K562 (cell line): ENCODE measurements around the gene SAMD11. TPM values are rescaled to one million over a fixed set of nuclear protein-coding genes. Genes with fewer than 3 reads are reported as not detected.

Experiments
- CEBPG ChIP-seq, 3 experiments: fragments of 200-800 bp in 1 of 3; sonication (Bioruptor generic) in 1 of 3; sonication (generic) in 1 of 3; formaldehyde crosslinking in 1 of 3; IDR thresholded peaks in 2 of 3; conservative IDR thresholded peaks in 1 of 3; 2 replicates each; pipeline versions ENCODE4 v1.6.1 to v1.8.0; 2016 to 2022; ENCODE audit warnings: missing compliant biosample characterization in 2 of 3, missing genetic modification characterization in 2 of 3, mild to moderate bottlenecking in 1 of 3, missing genetic modification reagents in 1 of 3
- CSDE1 ChIP-seq, 2 experiments: fragments of 450-650 bp; IDR thresholded peaks; 2 replicates each; pipeline ENCODE4 v1.6.1; 2016; ENCODE audit warnings: mild to moderate bottlenecking in 1 of 2
- ELF2 ChIP-seq: fragments of 250-450 bp; sonication (Bioruptor Pico); IDR thresholded peaks from 2 replicates; pipeline ENCODE4 v1.5.0; 2021; ENCODE audit warnings: mild to moderate bottlenecking
- MTA1 ChIP-seq: fragments of 450-650 bp; IDR thresholded peaks from 2 replicates; pipeline ENCODE4 v1.6.1; 2017; ENCODE audit warnings: borderline replicate concordance
- POLR2B ChIP-seq: fragments of 450-650 bp; IDR thresholded peaks from 2 replicates; pipeline ENCODE4 v1.6.1; 2018; ENCODE audit warnings: low read depth; ENCODE audit not compliant: partially characterized antibody
- SMARCA4 ChIP-seq: fragments of 450-650 bp; IDR thresholded peaks from 2 replicates; pipeline ENCODE4 v1.6.1; 2016
- SMARCB1 ChIP-seq: IDR thresholded peaks from 2 replicates; pipeline ENCODE4 v1.6.1; 2011; ENCODE audit warnings: improper control_type of control experiment, low read depth; ENCODE audit not compliant: insufficient read length
- SUPT5H ChIP-seq: fragments of 450-650 bp; IDR thresholded peaks from 2 replicates; pipeline ENCODE4 v1.6.1; 2016
- TEAD4 ChIP-seq, 2 experiments: sonication (generic) in 1 of 2; formaldehyde crosslinking in 1 of 2; IDR thresholded peaks; 2 replicates each; pipeline versions ENCODE4 v1.6.1 to v1.8.0; 2012 to 2022; ENCODE audit warnings: borderline replicate concordance in 1 of 2, inconsistent platforms in 1 of 2, low read length in 1 of 2, mild to moderate bottlenecking in 1 of 2, missing genetic modification reagents in 1 of 2
- polyA plus RNA-seq, 8 experiments: library from polyadenylated mRNA; depleted of rRNA in 4 of 8; stranded (reverse) in 5 of 8; unstranded in 3 of 8; fragments of >200 nt; fragmentation: Nextera tagmentation in 2 of 8; fragmentation: Illumina TruSeq in 1 of 8; extraction: Ambion mirVana in 2 of 8; extraction: Trizol in 1 of 8; gene quantifications; 2 replicates each; pipeline versions ENCODE4 v1.2.1 to v1.2.3, GENCODE V29; 2011 to 2014; ENCODE audit warnings: inconsistent platforms in 1 of 8, missing spikeins in 1 of 8
- total RNA-seq, 7 experiments: library from RNA; depleted of rRNA in 6 of 7; stranded (reverse); fragments of >200 nt in 6 of 7; fragmentation: Illumina TruSeq in 2 of 7; extraction: Trizol in 2 of 7; gene quantifications; 2 replicates each; pipeline versions ENCODE4 v1.2.1 to v1.2.3, GENCODE V29; 2011 to 2021; ENCODE audit warnings: low replicate concordance in 1 of 7
- TF ChIP-seq, protein P1 (sequence below), 2 experiments: fragments of 450-650 bp; IDR thresholded peaks; 2 replicates each; pipeline ENCODE4 v1.6.1; 2016; ENCODE audit warnings: mild to moderate bottlenecking in 2 of 2, borderline replicate concordance in 1 of 2, low read depth in 1 of 2, moderate library complexity in 1 of 2
- TF ChIP-seq, protein P2 (sequence below): fragments of 450-650 bp; formaldehyde crosslinking; IDR thresholded peaks from 2 replicates; pipeline ENCODE4 v1.4.0; 2022; ENCODE audit warnings: missing genetic modification characterization
- TF ChIP-seq, protein P3 (sequence below): sonication (generic); formaldehyde crosslinking; IDR thresholded peaks from 2 replicates; pipeline ENCODE4 v1.8.1; 2023; ENCODE audit warnings: missing genetic modification reagents, mild to moderate bottlenecking, borderline replicate concordance

The SAMD11 gene
- total and polyA plus RNA-seq, 9 of the 15 experiments (the other 6 are each of a cell fraction or from before 2014, with no cell fraction given) = 0.07 to 0.82 (median 0.11) TPM; not detected in 2

DNA sequence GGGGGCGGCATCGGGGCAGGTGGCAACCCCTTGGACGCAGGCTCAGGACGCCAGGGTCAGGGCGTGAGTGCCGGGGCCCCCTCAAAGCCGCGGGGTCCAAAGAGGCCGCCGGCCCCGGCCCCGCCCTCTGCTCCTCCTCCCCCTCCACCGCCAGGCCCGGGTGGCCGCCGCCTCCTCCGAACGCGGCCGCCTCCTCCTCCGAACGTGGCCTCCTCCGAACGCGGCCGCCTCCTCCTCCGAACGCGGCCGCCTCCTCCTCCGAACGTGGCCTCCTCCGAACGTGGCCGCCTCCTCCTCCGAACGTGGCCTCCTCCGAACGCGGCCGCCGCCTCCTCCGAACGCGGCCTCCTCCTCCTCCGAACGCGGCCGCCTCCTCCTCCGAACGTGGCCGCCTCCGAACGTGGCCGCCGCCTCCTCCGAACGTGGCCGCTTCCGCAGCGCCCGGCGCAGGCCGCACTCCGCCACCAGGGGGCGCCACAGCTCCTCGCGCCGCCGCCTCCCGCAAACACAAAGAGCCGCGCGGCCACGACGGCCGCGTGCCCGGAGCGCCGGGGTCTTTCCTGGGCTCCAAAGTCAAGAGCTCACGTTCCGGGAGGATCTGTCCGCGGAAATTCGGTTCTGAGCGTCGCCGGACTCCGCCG is 19.3 kb upstream of the SAMD11 start (continued):
- TF ChIP-seq, protein P1, sequence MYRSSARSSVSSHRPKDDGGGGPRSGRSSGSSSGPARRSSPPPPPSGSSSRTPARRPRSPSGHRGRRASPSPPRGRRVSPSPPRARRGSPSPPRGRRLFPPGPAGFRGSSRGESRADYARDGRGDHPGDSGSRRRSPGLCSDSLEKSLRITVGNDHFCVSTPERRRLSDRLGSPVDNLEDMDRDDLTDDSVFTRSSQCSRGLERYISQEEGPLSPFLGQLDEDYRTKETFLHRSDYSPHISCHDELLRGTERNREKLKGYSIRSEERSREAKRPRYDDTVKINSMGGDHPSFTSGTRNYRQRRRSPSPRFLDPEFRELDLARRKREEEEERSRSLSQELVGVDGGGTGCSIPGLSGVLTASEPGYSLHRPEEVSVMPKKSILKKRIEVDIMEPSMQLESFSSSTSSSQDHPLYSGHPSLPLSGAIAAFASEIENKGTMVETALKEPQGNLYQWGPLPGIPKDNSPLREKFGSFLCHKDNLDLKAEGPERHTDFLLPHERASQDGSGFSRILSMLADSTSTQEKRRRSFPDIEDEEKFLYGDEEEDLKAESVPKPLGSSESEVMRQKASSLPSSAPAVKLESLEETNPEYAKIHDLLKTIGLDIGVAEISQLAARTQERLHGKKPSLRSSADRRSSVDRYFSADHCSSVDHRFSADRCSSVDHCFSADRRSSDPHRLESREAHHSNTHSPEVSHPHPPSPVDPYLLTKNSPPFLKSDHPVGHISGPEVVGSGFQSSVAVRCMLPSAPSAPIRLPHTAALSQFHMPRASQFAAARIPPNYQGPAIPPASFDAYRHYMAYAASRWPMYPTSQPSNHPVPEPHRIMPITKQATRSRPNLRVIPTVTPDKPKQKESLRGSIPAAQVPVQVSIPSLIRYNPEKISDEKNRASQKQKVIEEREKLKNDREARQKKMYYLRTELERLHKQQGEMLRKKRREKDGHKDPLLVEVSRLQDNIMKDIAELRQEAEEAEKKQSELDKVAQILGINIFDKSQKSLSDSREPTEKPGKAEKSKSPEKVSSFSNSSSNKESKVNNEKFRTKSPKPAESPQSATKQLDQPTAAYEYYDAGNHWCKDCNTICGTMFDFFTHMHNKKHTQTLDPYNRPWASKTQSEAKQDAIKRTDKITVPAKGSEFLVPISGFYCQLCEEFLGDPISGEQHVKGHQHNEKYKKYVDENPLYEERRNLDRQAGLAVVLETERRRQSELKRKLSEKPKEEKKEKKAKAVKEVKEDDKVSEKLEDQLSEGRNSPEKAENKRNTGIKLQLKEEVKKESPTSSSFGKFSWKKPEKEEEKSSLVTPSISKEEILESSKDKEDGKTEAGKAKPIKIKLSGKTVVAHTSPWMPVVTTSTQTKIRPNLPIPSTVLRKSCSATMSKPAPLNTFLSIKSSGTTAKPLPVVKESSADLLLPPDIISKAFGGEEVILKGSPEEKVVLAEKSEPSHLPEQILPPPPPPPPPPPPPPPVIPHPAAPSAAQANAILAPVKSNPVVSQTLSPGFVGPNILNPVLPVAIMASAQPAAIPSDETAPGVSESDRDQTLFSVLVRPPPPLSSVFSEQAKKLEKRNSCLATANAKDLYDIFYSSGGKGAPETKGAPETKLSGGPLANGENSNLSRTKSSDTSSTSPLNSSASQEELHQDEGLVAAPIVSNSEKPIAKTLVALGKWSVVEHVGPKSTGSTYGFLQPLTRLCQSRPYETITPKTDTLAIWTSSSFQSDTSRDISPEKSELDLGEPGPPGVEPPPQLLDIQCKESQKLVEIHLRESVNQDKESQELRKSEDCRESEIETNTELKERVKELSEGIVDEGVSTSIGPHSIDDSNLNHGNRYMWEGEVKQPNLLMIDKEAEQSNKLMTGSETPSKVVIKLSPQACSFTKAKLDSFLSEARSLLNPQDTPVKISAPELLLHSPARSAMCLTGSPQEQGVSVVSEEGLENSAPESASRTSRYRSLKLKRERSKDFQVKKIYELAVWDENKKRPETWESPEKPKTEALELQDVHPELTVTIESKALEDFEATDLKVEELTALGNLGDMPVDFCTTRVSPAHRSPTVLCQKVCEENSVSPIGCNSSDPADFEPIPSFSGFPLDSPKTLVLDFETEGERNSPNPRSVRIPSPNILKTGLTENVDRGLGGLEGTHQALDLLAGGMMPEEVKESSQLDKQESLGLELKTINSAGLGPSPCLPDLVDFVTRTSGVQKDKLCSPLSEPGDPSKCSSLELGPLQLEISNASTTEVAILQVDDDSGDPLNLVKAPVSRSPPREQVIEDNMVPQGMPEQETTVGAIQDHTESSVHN (IDR thresholded peaks at IDR 0.05; ENCODE audit: borderline replicate concordance in 1 of 2, low read depth in 1 of 2) = no peak
- TF ChIP-seq SUPT5H = no peak
- TF ChIP-seq, protein P2, sequence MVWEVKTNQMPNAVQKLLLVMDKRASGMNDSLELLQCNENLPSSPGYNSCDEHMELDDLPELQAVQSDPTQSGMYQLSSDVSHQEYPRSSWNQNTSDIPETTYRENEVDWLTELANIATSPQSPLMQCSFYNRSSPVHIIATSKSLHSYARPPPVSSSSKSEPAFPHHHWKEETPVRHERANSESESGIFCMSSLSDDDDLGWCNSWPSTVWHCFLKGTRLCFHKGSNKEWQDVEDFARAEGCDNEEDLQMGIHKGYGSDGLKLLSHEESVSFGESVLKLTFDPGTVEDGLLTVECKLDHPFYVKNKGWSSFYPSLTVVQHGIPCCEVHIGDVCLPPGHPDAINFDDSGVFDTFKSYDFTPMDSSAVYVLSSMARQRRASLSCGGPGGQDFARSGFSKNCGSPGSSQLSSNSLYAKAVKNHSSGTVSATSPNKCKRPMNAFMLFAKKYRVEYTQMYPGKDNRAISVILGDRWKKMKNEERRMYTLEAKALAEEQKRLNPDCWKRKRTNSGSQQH = no peak
- TF ChIP-seq SMARCA4 = no peak
- TF ChIP-seq MTA1 = no peak
- TF ChIP-seq POLR2B = no peak
- TF ChIP-seq TEAD4 (IDR thresholded peaks at IDR 0.05; ENCODE audit: low read length) = no peak
- TF ChIP-seq TEAD4 (CRISPR knock-in tag; IDR thresholded peaks at IDR 0.05; ENCODE audit: borderline replicate concordance) = peak; percentile 95
- TF ChIP-seq, protein P3, sequence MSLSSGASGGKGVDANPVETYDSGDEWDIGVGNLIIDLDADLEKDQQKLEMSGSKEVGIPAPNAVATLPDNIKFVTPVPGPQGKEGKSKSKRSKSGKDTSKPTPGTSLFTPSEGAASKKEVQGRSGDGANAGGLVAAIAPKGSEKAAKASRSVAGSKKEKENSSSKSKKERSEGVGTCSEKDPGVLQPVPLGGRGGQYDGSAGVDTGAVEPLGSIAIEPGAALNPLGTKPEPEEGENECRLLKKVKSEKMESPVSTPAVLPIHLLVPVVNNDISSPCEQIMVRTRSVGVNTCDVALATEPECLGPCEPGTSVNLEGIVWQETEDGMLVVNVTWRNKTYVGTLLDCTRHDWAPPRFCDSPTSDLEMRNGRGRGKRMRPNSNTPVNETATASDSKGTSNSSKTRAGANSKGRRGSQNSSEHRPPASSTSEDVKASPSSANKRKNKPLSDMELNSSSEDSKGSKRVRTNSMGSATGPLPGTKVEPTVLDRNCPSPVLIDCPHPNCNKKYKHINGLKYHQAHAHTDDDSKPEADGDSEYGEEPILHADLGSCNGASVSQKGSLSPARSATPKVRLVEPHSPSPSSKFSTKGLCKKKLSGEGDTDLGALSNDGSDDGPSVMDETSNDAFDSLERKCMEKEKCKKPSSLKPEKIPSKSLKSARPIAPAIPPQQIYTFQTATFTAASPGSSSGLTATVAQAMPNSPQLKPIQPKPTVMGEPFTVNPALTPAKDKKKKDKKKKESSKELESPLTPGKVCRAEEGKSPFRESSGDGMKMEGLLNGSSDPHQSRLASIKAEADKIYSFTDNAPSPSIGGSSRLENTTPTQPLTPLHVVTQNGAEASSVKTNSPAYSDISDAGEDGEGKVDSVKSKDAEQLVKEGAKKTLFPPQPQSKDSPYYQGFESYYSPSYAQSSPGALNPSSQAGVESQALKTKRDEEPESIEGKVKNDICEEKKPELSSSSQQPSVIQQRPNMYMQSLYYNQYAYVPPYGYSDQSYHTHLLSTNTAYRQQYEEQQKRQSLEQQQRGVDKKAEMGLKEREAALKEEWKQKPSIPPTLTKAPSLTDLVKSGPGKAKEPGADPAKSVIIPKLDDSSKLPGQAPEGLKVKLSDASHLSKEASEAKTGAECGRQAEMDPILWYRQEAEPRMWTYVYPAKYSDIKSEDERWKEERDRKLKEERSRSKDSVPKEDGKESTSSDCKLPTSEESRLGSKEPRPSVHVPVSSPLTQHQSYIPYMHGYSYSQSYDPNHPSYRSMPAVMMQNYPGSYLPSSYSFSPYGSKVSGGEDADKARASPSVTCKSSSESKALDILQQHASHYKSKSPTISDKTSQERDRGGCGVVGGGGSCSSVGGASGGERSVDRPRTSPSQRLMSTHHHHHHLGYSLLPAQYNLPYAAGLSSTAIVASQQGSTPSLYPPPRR (CRISPR knock-in tag) = peak; percentile 29; the same call in 1 of the 2 replicates
- TF ChIP-seq SMARCB1 = no peak
- TF ChIP-seq CSDE1 (IDR thresholded peaks at IDR 0.05) = no peak
- TF ChIP-seq CEBPG (CRISPR knock-in tag; IDR thresholded peaks at IDR 0.05) = peak; percentile 46; the same call in 1 of the 2 replicates
- TF ChIP-seq CEBPG (tag; conservative IDR thresholded peaks at IDR 0.05 in 1 of 2, IDR thresholded peaks at IDR 0.05 in 1 of 2) = no peak
- TF ChIP-seq ELF2 (CRISPR knock-in tag) = no peak
